HFF-Myc (cell line): Measurements from ENCODE around the gene SPOCK2.
"Not testable (repeated sequence)": the region's sequence is repeated elsewhere in the genome, so short reads cannot be mapped to it uniquely, and the experiment has no call there.

Experiments
- DNase-seq: peaks from one replicate; pipeline ENCODE4 v3.0.0-alpha.2; 2011; ENCODE audit warnings: low read depth; ENCODE audit errors: extremely low read depth
- H3K4me3 ChIP-seq: replicated peaks from 2 replicates; pipeline ENCODE4 v1.5.1; 2011; ENCODE audit warnings: low read depth, mild to moderate bottlenecking, control low read depth, low read length
- TF ChIP-seq, protein P1 (sequence below): IDR thresholded peaks from 2 replicates; pipeline ENCODE4 v1.5.1; 2012; ENCODE audit warnings: mild to moderate bottlenecking, low read depth, low read length, control low read depth; ENCODE audit errors: missing control alignments

Gene SPOCK2

DNA sequence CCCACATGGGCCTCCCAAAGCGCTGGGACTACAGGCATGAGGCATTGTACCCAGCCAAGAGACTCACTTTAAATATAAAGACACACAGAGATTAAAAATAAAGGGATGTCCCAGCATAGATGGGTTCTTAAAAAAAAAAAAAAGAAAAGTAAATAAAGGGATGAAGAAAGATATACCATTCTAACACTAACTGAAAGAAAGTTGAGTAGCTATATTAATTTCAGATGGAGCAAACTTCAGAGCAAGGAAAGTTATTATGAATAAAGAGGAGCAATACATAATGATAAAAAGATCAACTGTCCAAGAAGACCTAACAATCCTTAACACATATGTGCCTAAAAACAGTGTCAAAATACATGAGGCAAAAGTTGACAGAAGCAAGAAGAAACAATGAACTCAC, 33.0 kb upstream of the SPOCK2 start:
- TF ChIP-seq, protein P1, sequence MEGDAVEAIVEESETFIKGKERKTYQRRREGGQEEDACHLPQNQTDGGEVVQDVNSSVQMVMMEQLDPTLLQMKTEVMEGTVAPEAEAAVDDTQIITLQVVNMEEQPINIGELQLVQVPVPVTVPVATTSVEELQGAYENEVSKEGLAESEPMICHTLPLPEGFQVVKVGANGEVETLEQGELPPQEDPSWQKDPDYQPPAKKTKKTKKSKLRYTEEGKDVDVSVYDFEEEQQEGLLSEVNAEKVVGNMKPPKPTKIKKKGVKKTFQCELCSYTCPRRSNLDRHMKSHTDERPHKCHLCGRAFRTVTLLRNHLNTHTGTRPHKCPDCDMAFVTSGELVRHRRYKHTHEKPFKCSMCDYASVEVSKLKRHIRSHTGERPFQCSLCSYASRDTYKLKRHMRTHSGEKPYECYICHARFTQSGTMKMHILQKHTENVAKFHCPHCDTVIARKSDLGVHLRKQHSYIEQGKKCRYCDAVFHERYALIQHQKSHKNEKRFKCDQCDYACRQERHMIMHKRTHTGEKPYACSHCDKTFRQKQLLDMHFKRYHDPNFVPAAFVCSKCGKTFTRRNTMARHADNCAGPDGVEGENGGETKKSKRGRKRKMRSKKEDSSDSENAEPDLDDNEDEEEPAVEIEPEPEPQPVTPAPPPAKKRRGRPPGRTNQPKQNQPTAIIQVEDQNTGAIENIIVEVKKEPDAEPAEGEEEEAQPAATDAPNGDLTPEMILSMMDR: no peak

DNA sequence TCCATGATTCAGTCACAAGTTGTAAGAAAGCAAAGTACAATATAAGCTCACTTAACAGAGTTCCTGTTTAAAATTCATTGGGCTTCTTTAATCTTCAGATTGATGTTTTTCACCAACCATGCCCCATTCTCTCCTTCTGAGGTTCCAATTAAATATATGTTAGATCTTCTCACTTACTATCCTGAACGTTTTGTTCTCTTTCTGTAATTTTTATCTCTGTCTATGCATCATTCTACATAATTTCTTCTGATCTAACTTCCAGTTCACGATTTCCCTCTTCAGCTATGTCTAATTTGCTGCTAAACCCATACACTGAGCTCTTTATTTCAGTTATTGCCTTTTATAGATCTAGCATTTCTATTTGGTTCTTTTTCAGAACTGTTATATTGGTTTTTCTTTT, 28.0 kb upstream of the SPOCK2 start:
- TF ChIP-seq, protein P1: no peak
- DNase-seq: no peak
- H3K4me3 ChIP-seq: no peak overlapping the region

More for the DNA sequence above, 33.0 kb upstream of the SPOCK2 start:
- DNase-seq: no peak
- H3K4me3 ChIP-seq: no peak overlapping the region

DNA sequence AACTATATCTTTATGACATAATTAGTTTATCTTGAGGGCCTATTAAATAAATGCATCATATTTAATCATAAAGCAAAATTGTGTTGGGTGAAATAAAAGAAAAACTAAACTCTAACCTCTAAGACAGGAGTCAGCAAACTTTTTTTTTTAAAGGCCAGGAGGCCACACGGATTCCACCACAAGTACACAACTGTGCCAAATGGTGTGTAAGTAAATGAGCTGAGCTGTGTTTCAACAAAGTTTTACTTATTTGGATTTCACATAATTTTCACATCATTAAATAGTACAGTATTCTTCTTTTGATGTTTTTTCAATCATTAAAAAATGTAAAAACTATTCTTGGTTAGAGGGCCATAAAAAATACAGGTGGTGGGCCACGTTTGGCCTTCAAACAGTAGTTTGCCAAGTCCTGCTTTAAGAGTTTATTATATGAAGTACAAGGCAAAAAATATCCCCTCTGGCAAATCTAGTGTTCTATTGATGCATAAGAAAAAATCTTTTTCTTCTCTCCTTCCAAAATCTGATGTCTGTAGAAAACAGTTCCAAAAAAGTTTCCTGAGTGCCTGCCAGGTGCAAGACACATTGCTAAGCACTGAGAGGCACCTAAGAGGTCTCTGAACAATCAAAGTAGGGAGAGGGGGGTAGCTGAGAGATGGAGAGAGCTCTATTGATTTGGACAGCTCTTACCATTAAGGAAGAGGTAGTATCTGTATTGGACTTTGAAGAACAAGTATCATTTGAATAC, 26.5 kb upstream of the SPOCK2 start:
- DNase-seq: no peak
- no peak overlapping the region for H3K4me3 ChIP-seq
- TF ChIP-seq, protein P1: no peak

DNA sequence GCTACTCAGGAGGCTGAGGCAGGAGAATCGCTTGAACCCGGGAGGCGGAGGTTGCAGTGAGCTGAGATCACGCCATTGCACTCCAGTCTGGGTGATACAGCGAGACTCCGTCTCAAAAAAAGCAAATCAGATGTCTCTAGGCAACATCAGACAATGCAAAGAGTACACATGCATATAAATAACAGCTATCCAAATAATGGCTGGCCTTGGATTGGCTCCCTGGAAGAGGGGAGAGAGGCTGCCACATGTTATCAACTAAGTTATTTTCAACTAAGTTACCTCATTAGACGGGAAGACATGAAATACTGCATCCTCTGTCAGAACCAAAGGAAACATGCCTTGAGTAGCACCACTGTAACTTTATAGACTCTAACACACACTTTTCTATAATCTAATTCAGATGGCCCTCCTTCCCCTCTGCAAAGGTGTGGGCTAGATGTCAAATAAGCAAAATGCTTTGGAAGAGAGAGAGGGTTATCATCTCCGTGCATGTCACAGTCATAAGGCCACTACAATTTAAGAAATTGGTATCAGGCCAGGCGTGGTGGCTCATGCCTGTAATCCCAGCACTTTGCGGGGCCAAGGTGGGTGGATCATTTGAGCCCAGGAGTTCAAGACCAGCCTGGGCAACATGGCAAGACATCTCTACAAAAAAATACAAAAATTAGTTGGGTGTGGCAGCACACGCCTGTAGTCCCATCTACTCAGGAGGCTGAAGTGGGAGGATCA, 22.5 kb upstream of the SPOCK2 start:
- no peak for DNase-seq
- H3K4me3 ChIP-seq: no peak overlapping the region
- TF ChIP-seq, protein P1: no peak

DNA sequence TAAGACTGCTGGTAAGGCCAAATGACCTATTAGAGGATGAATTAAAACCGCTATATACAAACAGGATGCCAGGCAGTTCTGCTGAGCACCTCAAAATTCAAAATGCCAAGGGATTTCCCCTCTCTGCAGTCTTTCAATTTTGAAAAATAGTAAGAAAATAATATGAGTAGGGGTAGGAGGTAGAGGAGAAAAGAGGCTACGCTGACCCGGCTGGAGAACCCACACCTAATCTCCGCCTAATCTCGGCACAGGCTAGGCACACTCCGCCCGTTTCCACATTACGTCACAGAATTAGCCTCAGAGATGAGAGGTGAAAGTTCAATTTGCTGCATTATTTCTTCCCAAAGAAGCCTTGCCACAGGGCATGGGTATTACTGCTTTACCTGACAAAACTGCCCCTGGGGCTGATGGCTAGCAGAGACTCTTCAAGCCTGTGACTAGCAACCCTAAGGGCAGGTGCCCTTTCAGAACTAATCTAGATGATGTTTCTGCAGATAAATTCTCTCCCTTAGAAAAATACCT, 21.3 kb upstream of the SPOCK2 start:
- H3K4me3 ChIP-seq: no peak overlapping the region
- TF ChIP-seq, protein P1: no peak
- no peak for DNase-seq

DNA sequence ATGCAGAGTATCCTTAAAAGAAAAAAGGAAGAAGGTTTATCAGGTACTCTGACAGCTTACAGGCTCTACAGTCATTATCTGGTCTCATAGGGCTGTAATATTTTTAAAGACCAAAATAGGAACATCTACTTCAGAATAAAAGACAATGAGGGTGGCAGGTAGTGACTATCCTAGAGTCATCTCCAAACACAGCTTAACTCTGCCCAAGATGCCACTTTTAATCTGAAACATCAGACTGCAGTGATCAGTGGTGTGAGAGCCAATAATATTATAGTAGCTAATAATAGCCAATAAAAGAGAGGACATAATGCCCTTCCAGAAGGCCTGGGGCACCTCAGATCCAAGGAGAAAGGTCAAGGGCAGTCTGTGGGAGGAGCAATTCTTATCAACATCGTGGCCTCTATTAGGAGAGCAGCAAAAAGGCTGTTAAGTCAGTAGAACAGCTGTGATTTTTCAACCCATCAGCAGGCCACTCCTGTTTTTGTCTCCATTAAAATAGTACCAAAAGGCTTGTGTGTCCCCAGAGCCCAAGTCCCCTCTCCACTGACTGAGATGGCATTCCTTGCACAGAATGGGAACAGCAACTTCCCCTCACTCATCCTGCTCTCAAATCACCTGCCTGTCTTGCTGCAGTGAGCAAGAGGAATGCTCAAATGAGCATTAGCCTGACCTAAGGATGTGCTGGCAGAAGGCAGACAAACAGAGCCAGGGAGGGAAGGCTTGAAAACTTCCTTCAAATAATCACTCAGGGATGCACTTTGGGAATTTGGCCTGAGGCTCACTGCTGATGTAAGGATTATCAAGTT, 20.7 kb upstream of the SPOCK2 start:
- TF ChIP-seq, protein P1: no peak
- no peak for DNase-seq
- no peak overlapping the region for H3K4me3 ChIP-seq

DNA sequence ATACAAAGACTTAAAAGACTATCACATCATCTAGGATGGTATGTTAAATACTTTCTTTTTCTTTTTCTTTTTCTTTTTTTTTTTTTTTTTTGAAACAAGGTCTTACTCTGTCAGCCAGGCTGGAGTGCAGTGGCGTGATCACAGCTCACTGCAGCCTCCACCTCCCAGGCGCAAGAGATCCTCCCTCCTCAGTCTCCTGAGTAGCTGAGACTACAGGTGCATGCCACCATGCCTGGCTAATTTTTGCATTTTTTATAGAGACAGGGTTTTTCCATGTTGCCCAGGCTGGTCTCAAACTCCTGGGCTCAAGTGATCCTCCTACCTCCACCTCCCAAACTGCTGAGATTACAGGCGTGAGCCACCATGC, 19.6 kb upstream of the SPOCK2 start:
- H3K4me3 ChIP-seq, DNase-seq: not testable (repeated sequence)
